Neural cell (in vitro differentiated cells): ENCODE measurements around the gene BMS1.

Experiments
- EP300 ChIP-seq: fragments of 450-650 bp; conservative IDR thresholded peaks from 2 replicates; pipeline ENCODE4 v1.6.1; 2014; ENCODE audit warnings: antibody characterized with exemption, mild to moderate bottlenecking, moderate library complexity; ENCODE audit not compliant: poor library complexity, severe bottlenecking
- EZH2 ChIP-seq: fragments of 200-600, 300-800 bp; shearing (Covaris generic), sonication (generic); IDR thresholded peaks from 2 replicates; pipeline ENCODE4 v1.6.1; 2014; ENCODE audit warnings: antibody characterized with exemption, low read length, borderline replicate concordance, mild to moderate bottlenecking; ENCODE audit not compliant: insufficient read depth, poor library complexity, severe bottlenecking
- MXI1 ChIP-seq: fragments of 450-650 bp; conservative IDR thresholded peaks from 2 replicates; pipeline ENCODE4 v1.6.1; 2014; ENCODE audit warnings: antibody characterized with exemption, mild to moderate bottlenecking; ENCODE audit not compliant: poor library complexity, severe bottlenecking
- POLR2AphosphoS5 ChIP-seq: IDR thresholded peaks from 2 replicates; pipeline ENCODE4 v1.6.1; 2012
- RAD21 ChIP-seq: fragments of 450-650 bp; conservative IDR thresholded peaks from 2 replicates; pipeline ENCODE4 v1.6.1; 2014; ENCODE audit warnings: antibody characterized with exemption, mild to moderate bottlenecking, moderate library complexity
- SMC3 ChIP-seq: fragments of 450-650 bp; conservative IDR thresholded peaks from 2 replicates; pipeline ENCODE4 v1.6.1; 2014; ENCODE audit warnings: antibody characterized with exemption, mild to moderate bottlenecking, moderate library complexity; ENCODE audit not compliant: poor library complexity
- TAF1 ChIP-seq: IDR thresholded peaks from 2 replicates; pipeline ENCODE4 v1.6.1; 2012; ENCODE audit warnings: low read depth
- TF ChIP-seq, protein P1 (sequence below): fragments of 450-650 bp; IDR thresholded peaks from 2 replicates; pipeline ENCODE4 v1.5.1; 2014; ENCODE audit warnings: antibody characterized with exemption, mild to moderate bottlenecking, moderate library complexity; ENCODE audit not compliant: poor library complexity, severe bottlenecking
- TF ChIP-seq, protein P2 (sequence below): IDR thresholded peaks from 2 replicates; pipeline ENCODE4 v1.6.1; 2012; ENCODE audit warnings: borderline replicate concordance

DNA sequence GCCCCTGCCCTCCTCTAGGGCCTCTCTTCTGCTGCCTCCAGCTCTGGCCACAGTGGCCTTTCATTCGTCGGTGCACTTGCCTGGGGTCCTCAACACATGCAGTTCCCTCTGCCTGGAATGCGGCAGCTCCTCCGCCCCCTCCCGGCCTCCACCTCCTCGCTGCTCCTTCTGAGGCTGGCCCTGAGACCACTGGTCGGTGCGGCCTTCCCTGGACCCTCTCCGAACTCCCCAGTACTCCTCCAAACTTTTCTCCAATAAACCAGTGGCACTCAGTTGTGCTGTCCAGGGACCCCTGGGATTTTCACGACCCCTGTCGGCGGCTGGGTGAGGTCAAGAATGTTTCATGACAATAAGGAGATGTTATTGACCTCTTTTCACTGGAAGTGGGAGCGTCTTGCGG lies 53.5 kb downstream of the BMS1 start:
- TF ChIP-seq, protein P1, sequence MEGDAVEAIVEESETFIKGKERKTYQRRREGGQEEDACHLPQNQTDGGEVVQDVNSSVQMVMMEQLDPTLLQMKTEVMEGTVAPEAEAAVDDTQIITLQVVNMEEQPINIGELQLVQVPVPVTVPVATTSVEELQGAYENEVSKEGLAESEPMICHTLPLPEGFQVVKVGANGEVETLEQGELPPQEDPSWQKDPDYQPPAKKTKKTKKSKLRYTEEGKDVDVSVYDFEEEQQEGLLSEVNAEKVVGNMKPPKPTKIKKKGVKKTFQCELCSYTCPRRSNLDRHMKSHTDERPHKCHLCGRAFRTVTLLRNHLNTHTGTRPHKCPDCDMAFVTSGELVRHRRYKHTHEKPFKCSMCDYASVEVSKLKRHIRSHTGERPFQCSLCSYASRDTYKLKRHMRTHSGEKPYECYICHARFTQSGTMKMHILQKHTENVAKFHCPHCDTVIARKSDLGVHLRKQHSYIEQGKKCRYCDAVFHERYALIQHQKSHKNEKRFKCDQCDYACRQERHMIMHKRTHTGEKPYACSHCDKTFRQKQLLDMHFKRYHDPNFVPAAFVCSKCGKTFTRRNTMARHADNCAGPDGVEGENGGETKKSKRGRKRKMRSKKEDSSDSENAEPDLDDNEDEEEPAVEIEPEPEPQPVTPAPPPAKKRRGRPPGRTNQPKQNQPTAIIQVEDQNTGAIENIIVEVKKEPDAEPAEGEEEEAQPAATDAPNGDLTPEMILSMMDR: no peak
- TF ChIP-seq POLR2AphosphoS5 (no peak), EP300 (no peak), SMC3 (no peak), EZH2 (no peak), RAD21 (no peak), TAF1 (no peak), MXI1 (no peak)
- TF ChIP-seq, protein P2, sequence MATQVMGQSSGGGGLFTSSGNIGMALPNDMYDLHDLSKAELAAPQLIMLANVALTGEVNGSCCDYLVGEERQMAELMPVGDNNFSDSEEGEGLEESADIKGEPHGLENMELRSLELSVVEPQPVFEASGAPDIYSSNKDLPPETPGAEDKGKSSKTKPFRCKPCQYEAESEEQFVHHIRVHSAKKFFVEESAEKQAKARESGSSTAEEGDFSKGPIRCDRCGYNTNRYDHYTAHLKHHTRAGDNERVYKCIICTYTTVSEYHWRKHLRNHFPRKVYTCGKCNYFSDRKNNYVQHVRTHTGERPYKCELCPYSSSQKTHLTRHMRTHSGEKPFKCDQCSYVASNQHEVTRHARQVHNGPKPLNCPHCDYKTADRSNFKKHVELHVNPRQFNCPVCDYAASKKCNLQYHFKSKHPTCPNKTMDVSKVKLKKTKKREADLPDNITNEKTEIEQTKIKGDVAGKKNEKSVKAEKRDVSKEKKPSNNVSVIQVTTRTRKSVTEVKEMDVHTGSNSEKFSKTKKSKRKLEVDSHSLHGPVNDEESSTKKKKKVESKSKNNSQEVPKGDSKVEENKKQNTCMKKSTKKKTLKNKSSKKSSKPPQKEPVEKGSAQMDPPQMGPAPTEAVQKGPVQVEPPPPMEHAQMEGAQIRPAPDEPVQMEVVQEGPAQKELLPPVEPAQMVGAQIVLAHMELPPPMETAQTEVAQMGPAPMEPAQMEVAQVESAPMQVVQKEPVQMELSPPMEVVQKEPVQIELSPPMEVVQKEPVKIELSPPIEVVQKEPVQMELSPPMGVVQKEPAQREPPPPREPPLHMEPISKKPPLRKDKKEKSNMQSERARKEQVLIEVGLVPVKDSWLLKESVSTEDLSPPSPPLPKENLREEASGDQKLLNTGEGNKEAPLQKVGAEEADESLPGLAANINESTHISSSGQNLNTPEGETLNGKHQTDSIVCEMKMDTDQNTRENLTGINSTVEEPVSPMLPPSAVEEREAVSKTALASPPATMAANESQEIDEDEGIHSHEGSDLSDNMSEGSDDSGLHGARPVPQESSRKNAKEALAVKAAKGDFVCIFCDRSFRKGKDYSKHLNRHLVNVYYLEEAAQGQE: no peak
